Measurements from ENCODE around the gene AOX1.
"Not testable (repeated sequence)": the region's sequence is repeated elsewhere in the genome, so short reads cannot be mapped to it uniquely, and the experiment has no call there.

The AOX1 gene

DNA sequence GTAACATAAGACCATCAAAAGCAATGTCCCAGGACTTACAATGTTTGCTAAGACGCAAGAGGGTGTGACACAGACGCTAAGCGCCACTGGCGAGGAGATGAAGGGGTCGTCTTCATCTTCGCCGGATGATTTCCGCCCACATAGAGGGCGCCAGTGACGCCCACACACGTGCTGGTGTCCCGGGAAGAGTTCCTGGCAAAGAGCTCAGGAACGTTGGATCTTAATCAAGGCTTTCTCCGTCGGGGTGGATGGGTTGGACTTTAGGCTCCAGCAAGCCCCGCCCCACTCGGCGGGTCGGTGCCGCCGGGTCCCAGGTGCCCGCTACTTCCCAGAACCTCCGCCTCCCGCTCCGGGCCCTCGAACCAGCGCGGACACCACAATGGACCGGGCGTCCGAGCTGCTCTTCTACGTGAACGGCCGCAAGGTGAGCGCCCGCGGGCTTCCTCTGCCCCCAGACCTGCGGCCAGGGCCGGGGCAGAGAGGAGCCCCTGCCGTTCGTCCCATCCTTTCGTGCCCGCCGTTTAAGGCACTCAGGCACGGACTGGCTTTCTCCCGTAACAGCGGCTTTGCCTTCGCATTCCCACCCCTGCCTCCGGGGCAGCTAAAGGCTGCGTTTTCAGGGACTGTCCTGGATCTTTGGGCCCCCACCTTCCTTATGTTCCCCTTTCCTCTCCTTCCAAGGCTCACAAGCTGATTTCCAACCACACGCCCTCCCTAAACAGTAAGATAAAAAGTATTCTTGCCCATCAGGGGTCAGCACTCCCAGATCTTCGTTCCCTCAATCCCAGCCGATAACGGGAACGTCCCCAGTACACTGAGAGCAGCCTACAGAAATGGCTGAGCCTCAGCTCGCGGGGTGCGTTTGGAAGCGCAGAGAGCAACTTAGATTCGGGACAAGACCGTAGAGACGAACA lies at the start of gene AOX1:
Gene AOX1, plus strand, starts transcription at position 285 of the 914 bp plus-strand sequence. Its CDS starts 95 bp downstream, at position 380.
- peak; percentile 65 for DNase-seq

DNA sequence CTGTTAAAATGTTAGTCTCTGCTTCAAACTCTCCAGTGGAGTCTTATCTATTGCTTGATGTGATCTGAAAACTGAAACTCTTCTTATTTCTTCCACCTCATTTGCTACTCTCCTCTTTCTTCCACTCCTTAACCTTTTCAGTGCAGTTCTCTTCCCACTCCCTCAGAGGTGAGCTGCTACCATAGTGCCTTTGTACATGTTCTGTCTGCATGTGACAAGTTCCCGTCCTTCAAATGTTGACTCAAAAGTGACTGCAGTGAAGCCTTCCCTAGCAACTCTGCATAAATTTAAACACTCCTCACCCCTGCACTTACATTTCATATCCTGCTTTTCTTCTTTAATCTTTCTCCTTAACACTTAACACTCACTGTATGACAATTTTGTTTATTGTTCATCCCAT lies 47.7 kb upstream of the AOX1 start:
- DNase-seq, result no peak

- no peak for DNase-seq
Observed at GRCh38 chr2:200540793-200541192, 45.0 kb upstream of the AOX1 start.

GRCh38 chr2:200566596-200566995 lies 19.2 kb upstream of the AOX1 start:
- DNase-seq, result not testable (repeated sequence)

DNA sequence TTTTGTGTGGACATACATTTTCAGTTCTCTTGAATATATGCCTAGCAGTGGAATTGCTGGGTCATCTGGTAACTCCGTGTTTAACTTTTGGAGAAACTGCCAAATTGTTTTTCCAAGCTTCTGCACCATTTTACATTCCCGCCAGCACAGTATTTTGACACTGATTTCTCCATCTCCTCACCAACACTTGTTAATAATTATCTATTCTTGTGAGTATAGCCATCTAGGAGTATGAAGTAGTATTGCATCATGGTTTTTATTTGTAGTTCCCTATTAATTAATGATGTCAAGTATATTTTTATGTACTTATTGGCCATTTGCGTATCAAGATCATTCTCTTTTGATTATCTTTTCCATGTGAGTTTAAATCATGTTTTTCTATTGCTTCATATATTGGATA lies 17.9 kb upstream of the AOX1 start:
- DNase-seq, result no peak

GRCh38 chr2:200575957-200576356 lies 9.9 kb upstream of the AOX1 start:
- no peak for DNase-seq

DNA sequence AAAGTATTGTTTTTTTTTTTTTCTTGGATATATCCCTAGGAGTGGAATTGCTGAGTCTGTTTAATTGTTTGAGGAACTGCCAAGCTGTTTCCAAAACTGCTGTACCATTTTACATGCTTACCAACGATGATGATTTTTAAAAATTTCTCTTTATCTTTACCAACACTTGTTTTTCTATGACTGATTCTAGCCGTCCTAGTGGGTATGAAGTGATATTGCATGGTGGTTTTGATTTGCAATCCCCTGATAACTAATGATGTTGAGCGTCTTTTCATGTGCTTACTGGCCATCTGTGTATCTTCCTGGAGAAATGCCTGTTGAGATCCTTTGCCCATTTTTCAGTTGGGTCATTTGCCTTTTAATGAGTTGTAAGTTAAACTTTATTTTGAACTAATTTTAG lies 8.8 kb upstream of the AOX1 start:
- no peak for DNase-seq

DNA sequence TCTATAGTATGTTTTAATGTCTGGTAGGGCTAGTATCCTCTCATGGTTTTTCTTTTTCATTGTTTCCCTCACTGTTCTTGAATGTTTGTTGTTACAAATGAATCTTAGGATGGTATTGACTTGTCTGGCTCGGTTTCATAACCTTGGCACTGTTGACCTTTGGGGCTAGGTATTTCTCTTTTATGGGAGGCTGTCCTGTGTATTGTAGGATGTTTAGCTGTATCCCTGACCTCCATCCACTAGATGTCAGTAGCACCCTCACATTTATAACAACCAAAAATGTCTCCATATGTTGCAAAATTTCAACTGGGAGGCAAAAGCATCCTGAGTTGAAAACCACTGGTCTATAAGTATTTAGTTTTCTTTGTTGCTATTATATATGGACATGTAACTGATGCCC lies 7.0 kb upstream of the AOX1 start:
- no peak for DNase-seq

GRCh38 chr2:200584639-200585038 lies 1.2 kb upstream of the AOX1 start:
- DNase-seq, result no peak

DNA sequence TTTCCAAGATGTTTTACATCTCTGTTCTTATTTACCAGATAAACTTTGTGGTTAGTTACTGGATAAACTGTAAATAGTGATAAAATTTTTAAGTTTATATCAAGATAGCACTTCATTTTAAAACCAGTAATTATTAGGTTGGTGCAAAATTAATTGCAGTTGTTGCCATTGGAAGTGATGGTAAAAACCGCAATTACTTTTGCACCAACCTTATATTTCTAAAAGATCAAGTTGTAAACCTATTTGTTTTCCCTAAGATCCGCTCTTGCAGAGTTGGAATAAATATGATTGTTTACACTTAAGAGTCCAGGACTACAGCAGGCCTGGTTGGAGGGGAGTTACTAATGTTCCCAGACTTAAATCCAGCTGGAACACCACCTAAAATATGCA lies 479 bp upstream of the AOX1 start:
- DNase-seq, result no peak

DNA sequence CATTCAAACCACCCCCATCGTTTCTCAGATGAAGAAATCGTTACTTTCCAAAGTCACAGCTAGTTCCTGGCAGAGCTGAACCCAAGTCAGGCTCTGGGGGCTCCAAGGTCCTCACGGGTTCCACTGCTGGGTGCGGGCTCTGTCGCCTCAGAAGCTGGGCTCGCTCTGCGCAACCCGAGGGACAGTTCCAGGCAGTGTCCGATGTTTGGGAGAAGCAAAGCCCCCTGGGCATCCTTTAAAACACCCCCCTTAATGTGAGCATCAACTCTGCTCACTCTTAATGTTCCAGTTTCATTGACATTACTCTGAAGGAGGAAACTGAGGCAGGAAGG lies 796 bp downstream of the AOX1 start:
- no peak for DNase-seq

DNA sequence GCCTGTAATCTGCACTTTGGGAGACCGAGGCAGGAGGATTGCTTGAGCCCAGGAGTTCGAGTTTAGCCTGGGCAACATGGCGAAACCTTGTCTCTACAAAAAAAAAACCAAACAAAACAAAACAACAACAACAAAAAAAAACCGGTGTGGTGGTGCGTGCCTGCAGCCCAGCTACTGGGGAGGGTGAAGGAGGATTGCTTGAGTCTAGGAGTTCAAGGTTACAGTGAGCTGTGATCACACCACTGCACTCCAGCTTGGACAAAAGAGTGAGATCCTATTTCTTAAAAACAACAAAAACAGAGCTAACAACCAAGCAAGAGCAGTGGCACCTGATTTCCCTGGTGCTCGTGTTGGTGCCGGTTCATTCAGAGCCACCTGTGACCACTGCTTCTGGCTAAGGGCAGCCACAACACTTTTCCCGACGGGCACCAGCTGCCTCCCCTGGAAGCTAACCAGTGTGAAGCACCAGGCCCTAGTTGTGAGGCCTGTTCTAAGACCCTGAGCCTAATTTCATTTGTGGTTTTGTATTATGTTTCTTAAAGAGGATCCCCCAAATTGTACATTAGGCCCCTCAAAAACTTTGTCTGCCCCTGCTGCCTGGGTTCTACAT lies 1.3 kb downstream of the AOX1 start:
- DNase-seq, result no peak

GRCh38 chr2:200588076-200588678 lies 2.4 kb downstream of the AOX1 start:
- DNase-seq, result no peak

GRCh38 chr2:200590090-200590489 lies 4.3 kb downstream of the AOX1 start:
- DNase-seq, result no peak

GRCh38 chr2:200591308-200591707 lies 5.5 kb downstream of the AOX1 start:
- no peak for DNase-seq

DNA sequence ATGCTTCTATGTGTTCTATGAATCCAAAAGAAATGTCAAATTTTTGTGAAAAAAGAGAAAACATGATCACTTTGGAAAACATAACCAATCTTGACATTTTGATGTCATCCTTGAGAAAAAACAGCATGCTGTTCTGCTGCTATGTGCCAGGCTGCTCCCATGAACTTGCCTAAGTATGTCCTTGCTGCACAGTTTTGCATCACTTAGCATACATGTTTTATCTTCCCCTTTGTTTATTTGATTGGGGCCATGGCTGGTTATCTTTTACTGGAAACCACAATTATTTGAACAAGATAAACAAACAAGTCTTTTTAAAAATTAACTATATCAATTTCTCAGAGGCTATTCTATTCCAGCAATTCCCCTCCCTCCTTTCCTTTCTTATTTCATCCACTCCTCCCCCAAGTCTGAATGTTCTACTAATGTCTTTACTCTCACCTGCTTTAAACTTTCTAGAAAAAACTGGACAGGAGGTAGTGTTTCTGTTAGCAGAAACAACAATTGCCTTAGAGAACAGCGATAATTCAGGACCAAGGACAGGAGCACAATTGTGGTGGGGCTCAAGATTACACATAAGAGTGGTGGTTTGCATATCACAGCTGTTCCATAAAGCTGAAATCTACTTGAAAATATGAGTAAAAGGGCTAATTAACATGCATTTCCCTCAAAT lies 6.7 kb downstream of the AOX1 start:
- DNase-seq, result no peak

GRCh38 chr2:200593905-200594304 lies 8.1 kb downstream of the AOX1 start:
- DNase-seq, result no peak

- DNase-seq, result no peak
Observed at GRCh38 chr2:200595913-200596312, 10.1 kb downstream of the AOX1 start.

DNA sequence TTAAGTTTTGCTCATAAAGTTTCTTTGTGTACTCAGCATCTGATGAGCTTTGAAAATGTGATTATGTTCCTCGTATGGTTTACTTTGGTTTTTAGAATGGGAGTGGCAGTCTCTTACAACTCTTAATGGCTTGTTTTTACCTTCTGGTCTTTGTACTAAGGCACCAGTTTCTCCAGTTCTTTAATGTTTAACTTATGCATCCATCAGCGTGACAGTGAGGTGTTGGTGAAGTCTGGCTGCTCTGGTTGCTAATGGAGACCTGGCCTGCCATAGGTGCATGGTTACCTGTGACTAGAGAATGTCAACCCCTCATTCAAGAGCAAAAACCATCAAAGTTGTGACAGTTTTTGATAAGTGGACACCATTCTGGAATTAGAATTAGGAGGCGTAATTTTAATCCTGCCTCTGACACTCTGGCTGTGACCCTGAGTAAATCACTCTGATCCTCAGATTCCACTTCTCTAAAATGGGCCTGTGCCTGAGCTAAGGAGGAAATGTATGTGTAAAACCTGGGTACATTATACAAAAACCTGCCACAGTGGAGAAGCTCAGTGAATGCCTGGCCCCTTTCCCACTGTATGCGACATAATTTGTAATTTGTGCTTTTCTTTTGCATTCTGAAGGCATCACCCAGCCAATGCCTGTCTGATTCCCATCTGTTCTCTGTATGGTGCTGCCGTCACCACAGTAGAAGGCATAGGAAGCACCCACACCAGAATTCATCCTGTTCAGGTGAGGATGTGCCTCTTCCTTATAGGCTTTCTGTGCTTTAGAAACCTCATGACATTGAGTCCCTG lies 11.2 kb downstream of the AOX1 start:
- no peak for DNase-seq

GRCh38 chr2:200599206-200599605 lies 13.4 kb downstream of the AOX1 start:
- no peak for DNase-seq

- DNase-seq, result no peak
Observed at GRCh38 chr2:200600549-200601225, 14.9 kb downstream of the AOX1 start.

DNA sequence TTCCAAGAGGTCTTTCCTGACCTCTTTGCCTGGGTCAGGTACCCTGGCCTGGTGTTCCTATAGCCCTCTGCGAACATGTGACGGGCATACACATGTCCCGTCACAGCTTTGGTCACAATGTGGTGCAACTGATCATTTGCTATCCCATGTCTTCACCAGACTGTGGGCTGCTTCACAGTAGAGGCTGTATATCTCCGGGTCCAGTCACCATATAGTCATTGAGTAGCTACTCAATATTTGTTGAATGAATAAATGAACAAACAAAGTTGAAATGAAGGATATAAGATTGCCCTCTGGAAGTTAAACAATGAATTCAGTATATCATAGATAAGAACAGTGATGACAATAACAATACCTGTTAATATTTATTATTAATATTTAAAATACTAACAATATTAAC lies 16.8 kb downstream of the AOX1 start:
- DNase-seq, result no peak
